WTC11 (cell line): ENCODE measurements around the gene MAPK9.

Experiments
- ATF1 ChIP-seq: sonication (generic); formaldehyde crosslinking; IDR thresholded peaks from 2 replicates; pipeline ENCODE4 v1.8.1; 2023; ENCODE audit warnings: mild to moderate bottlenecking, moderate library complexity, missing genetic modification reagents
- ATF3 ChIP-seq: sonication (generic); formaldehyde crosslinking; conservative IDR thresholded peaks from 2 replicates; pipeline ENCODE4 v1.8.1; 2022; ENCODE audit warnings: mild to moderate bottlenecking, missing genetic modification reagents
- CREM ChIP-seq: sonication (generic); formaldehyde crosslinking; IDR thresholded peaks from 2 replicates; pipeline ENCODE4 v1.8.1; 2022; ENCODE audit warnings: mild to moderate bottlenecking, missing genetic modification reagents, moderate library complexity
- KAT7 ChIP-seq: sonication (generic); formaldehyde crosslinking; IDR thresholded peaks from 2 replicates; pipeline ENCODE4 v1.8.1; 2023; ENCODE audit warnings: missing genetic modification reagents, mild to moderate bottlenecking, borderline replicate concordance
- RELA ChIP-seq: sonication (generic); formaldehyde crosslinking; IDR thresholded peaks from 2 replicates; pipeline ENCODE4 v1.8.1; 2022; ENCODE audit warnings: missing genetic modification reagents, mild to moderate bottlenecking, borderline replicate concordance
- SP1 ChIP-seq: sonication (generic); formaldehyde crosslinking; conservative IDR thresholded peaks from 2 replicates; pipeline ENCODE4 v1.8.1; 2022; ENCODE audit warnings: missing genetic modification reagents
- TEAD4 ChIP-seq: sonication (generic); formaldehyde crosslinking; IDR thresholded peaks from 2 replicates; pipeline ENCODE4 v1.8.0; 2022; ENCODE audit warnings: mild to moderate bottlenecking, missing genetic modification reagents
- ZNF232 ChIP-seq: sonication (generic); formaldehyde crosslinking; IDR thresholded peaks from 2 replicates; pipeline ENCODE4 v1.8.0; 2022; ENCODE audit warnings: mild to moderate bottlenecking, missing genetic modification reagents
- ZSCAN18 ChIP-seq: fragments of 250-450 bp; sonication (Bioruptor Pico); IDR thresholded peaks from 2 replicates; pipeline ENCODE4 v2.1.2; 2022; ENCODE audit warnings: mild to moderate bottlenecking, moderate library complexity
- TF ChIP-seq, protein P1 (sequence below): fragments of 200-600 bp; IDR thresholded peaks from 2 replicates; pipeline ENCODE4 v1.8.0; 2022; ENCODE audit warnings: antibody characterized with exemption
- TF ChIP-seq, protein P2 (sequence below): sonication (generic); formaldehyde crosslinking; IDR thresholded peaks from 2 replicates; pipeline ENCODE4 v1.8.0; 2022; ENCODE audit warnings: mild to moderate bottlenecking, missing genetic modification reagents
- TF ChIP-seq, protein P3 (sequence below): sonication (generic); formaldehyde crosslinking; IDR thresholded peaks from 2 replicates; pipeline ENCODE4 v1.8.0; 2022; ENCODE audit warnings: mild to moderate bottlenecking, missing genetic modification reagents

- TF ChIP-seq, protein P1, sequence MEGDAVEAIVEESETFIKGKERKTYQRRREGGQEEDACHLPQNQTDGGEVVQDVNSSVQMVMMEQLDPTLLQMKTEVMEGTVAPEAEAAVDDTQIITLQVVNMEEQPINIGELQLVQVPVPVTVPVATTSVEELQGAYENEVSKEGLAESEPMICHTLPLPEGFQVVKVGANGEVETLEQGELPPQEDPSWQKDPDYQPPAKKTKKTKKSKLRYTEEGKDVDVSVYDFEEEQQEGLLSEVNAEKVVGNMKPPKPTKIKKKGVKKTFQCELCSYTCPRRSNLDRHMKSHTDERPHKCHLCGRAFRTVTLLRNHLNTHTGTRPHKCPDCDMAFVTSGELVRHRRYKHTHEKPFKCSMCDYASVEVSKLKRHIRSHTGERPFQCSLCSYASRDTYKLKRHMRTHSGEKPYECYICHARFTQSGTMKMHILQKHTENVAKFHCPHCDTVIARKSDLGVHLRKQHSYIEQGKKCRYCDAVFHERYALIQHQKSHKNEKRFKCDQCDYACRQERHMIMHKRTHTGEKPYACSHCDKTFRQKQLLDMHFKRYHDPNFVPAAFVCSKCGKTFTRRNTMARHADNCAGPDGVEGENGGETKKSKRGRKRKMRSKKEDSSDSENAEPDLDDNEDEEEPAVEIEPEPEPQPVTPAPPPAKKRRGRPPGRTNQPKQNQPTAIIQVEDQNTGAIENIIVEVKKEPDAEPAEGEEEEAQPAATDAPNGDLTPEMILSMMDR, result no peak
- TF ChIP-seq ZNF232 (CRISPR knock-in tag), result no peak
- no peak for TF ChIP-seq CREM (CRISPR knock-in tag)
- no peak for TF ChIP-seq SP1 (CRISPR knock-in tag)
- TF ChIP-seq TEAD4, result no peak
- TF ChIP-seq, protein P2, sequence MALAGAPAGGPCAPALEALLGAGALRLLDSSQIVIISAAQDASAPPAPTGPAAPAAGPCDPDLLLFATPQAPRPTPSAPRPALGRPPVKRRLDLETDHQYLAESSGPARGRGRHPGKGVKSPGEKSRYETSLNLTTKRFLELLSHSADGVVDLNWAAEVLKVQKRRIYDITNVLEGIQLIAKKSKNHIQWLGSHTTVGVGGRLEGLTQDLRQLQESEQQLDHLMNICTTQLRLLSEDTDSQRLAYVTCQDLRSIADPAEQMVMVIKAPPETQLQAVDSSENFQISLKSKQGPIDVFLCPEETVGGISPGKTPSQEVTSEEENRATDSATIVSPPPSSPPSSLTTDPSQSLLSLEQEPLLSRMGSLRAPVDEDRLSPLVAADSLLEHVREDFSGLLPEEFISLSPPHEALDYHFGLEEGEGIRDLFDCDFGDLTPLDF (CRISPR knock-in tag), result no peak
- TF ChIP-seq ATF1 (CRISPR knock-in tag), result no peak
- no peak for TF ChIP-seq RELA (CRISPR knock-in tag)
- no peak for TF ChIP-seq ZSCAN18 (CRISPR knock-in tag)
- no peak for TF ChIP-seq ATF3
- TF ChIP-seq KAT7, result no peak
- TF ChIP-seq, protein P3, sequence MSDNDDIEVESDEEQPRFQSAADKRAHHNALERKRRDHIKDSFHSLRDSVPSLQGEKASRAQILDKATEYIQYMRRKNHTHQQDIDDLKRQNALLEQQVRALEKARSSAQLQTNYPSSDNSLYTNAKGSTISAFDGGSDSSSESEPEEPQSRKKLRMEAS (CRISPR knock-in tag), result no peak
Measured at GRCh38 chr5:180306796-180307195, 14.9 kb upstream of the MAPK9 start.
